ENCODE results near the gene NELFB.
A peak's percentile ranks its signal among the peaks of the same experiment; 100 is the strongest.

The NELFB gene

DNA sequence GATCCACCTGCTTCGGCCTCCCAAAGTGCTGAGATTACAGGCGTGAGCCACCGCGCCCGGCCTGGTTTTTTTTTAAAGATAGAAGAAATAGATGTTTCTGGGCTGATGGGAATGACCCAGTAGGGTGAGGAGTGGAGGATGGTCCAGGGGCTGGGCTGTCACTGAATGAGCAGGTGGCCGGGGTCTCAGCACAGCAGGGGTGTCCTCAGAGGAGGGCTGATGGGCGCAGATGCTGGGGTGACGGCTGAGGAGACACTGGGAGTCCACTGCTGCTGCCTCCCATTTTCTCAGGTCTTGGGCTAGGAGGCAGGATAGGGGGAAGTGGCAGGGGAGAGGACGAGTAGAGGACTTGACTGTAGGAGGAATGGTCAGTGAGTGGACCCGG lies 20.1 kb downstream of the NELFB start:
- H3K4me3 ChIP-seq (replicated peaks; ENCODE audit: low read depth, low read length), result no peak overlapping the region
- TF ChIP-seq, protein P1, sequence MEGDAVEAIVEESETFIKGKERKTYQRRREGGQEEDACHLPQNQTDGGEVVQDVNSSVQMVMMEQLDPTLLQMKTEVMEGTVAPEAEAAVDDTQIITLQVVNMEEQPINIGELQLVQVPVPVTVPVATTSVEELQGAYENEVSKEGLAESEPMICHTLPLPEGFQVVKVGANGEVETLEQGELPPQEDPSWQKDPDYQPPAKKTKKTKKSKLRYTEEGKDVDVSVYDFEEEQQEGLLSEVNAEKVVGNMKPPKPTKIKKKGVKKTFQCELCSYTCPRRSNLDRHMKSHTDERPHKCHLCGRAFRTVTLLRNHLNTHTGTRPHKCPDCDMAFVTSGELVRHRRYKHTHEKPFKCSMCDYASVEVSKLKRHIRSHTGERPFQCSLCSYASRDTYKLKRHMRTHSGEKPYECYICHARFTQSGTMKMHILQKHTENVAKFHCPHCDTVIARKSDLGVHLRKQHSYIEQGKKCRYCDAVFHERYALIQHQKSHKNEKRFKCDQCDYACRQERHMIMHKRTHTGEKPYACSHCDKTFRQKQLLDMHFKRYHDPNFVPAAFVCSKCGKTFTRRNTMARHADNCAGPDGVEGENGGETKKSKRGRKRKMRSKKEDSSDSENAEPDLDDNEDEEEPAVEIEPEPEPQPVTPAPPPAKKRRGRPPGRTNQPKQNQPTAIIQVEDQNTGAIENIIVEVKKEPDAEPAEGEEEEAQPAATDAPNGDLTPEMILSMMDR (IDR thresholded peaks at IDR 0.05; ENCODE audit: low read length, missing control alignments), result no peak
- no peak for DNase-seq (ENCODE audit: low read depth)

DNA sequence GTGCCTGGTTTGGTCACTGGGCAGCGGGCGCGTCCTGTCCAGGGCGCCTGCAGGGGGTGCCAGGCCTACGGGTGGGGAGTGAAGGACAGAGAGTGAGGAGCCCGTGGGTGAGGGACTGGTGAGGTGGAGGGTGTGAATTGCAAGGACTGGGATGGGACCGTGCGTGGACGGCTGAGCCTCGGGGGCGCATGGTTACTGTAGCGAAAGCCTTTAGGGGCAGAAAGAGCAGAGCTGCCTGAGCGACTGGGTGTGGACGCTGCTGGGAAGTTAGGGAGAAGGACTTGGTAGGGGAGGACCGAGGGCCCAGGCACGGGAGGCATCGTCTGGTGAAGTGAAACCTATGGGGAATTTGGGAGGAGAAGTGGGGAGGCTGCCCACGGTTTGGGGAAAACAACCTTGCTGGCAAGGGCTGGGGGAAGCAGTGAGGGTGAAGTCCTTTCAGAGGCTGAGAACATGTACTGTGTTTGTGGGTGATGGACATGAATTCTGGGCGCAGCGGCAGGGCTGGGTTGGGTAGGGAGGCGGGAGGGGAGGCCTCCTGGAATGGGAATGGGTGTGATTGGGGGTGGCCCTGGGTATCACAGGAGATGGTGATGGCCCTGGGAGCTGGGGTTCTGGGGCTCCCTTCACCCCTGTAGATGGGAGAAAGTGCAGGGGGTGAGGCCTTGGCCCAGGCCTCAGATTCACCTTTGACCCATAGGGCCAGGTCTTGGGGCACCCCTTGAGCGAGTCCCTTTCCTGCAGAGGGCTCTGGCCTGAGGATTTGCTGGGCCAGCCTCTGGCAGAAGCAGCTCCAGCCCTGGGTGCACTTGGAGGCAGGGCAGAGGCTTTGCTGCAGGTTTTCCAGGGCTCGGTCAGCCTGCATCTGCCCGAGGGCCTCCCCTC lies 20.7 kb downstream of the NELFB start:
- no peak for DNase-seq (ENCODE audit: low read depth)

DNA sequence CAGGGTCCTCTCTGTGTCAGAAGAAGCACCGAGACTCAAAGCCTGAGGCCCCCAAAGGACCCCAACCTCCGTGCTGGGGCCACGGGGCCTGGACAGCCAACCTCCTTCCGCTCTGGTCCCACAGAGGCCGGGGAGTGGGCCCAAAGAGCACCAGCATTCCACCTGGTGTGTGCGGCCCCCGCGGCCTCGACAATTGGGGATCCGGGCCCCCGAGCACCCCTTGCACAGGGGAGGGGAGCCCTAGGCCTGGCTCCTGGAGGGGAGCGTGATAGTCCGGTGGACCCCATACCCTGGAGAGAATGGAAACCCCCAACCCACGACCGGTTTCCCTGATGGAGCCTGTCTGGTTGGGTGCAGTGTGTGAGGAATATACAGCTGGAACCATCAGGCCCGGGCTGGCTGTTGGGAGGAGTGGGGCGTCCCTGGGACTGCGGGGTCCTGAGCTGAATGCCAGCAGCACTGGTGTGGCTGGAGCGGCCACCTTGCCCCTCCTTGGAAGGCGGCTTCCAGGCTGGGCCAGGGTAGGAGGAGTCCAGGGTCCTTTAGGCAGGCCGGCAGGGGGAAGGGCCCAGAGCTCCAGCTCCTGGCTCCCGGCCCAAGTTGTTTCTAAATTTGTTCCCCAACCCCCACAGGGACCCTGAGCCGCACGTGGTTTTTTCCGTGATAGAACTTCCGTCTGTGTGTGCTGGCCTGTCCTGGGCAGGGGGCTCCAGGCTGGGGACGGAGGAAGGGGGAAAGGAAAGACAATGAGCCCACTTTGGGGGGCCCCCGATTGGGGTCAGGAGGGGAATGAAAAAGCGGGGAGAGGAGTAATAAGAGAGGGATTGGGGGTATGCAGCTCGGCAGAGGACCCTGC lies 21.6 kb downstream of the NELFB start:
- peak overlapping the region; percentile 72 for H3K4me3 ChIP-seq (replicated peaks; ENCODE audit: low read depth, low read length)
- TF ChIP-seq, protein P1 (IDR thresholded peaks at IDR 0.05; ENCODE audit: low read length, missing control alignments), result no peak
- peak; percentile 84 for DNase-seq (ENCODE audit: low read depth)

More for the DNA sequence above, 20.7 kb downstream of the NELFB start:
- TF ChIP-seq, protein P1 (IDR thresholded peaks at IDR 0.05; ENCODE audit: low read length, missing control alignments), result no peak
- H3K4me3 ChIP-seq (replicated peaks; ENCODE audit: low read depth, low read length), result no peak overlapping the region

DNA sequence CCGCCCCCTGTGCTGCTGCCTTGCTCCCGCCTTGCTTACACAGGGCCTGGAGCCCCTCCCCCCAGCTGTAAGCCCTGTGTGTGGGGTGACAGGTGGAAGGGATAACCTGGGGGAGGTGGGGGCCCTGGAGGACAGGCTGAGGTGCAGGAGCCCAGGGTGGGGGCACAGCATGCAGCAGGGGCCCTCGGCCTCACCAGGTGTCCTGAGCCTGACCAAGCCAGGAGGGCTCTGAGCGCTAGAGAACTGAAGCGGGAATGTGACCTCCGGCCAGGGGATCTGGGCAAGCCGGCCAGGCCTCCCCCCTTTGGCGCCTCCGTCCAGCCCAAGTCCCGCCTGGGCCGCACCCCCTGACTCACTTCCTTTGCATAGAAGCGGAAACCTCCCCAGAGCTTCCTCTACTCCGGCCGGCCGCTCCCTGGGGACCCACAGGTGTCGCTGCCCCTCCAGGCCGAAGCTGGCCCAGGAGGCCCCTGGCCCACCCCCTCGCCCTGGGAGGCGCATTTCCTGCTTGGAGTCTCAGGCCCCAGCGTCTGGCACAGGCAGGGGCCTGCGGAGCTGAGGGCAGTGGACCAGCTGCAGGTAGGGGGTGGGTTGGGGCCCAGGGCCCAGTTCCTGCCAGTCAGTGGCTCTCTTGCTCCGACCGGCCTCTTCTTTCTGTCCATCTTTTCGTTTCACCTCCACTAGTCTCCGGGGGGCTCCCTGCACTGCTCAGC lies 22.4 kb downstream of the NELFB start, which contains the start of gene TOR4A:
TOR4A (plus strand) TSS at position 398 of the 713 bp plus-strand sequence. CDS start 964 bp downstream, outside the sequence.
- DNase-seq (ENCODE audit: low read depth), result peak; percentile 94
- TF ChIP-seq, protein P1 (IDR thresholded peaks at IDR 0.05; ENCODE audit: low read length, missing control alignments), result peak; percentile 8
- peak within 1 kb of the TSS; percentile 72 for H3K4me3 ChIP-seq (replicated peaks; ENCODE audit: low read depth, low read length)

DNA sequence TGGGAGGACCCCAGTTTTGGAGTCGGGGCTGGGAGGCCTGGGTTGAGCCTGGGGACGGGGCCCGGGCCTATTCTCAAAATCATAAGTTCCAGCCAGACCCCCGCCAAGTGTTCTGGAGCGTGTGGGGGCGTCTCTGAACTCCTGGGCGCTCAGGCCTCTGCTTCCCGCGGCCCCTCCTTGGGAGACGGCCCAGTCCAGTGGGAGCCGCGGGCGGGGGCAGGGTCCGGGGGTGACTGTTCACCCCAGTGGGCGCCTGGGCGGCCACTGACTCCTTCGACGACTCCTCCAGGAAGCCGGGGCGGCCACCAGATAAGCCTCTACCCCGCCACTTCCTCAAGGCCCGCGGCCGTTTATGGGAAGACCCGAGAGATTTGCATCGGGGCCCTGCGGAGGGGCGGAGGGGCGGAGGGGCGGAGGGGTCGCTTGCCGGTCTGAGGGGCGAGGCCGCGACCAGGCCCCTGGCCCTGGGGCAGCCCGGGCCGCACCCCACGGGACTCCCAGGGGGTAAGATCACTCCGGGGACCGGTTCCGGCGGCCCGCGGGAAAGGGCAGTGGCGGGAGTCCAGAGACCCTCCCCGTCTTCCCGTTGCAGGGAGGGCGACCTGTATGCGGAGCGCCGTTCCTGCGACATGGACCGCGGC lies 23.1 kb downstream of the NELFB start:
- TF ChIP-seq, protein P1 (IDR thresholded peaks at IDR 0.05; ENCODE audit: low read length, missing control alignments), result no peak
- peak; percentile 35 for DNase-seq (ENCODE audit: low read depth)

More for the DNA sequence above, 23.1 kb downstream of the NELFB start:
- peak overlapping the region; percentile 72 for H3K4me3 ChIP-seq (replicated peaks; ENCODE audit: low read depth, low read length)

Data from fibroblast of pulmonary artery (primary cell).